ENCODE measurements around the gene C10orf88. TPM values are rescaled to one million over a fixed set of nuclear protein-coding genes. Genes with fewer than 3 reads are reported as not detected.
A peak's percentile ranks its signal among the peaks of the same experiment; 100 is the strongest.

The C10orf88 gene
- total and polyA plus RNA-seq, 2 of the 13 experiments (the other 11 are each of a cell fraction or from before 2014, with no cell fraction given): 4.6 to 11.8 TPM

DNA sequence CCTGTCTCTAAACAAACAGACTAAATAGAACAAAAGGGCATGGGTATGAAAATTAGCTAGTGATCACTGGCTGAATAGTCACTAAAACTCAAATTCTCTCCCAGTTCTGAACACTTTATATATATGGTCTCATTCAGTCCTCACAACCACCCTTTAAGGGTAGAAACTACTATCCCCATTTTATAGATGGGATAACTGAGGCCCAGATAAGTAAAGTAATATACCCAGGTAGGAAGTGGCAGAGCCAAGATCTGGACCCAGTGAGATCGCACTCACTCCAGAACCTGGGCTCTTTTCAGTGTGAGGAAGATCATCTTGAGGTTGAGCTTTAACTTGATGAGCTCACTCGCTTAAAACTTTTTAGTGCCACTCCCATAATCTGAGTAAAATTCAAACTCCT is 30.7 kb upstream of the C10orf88 start:
- POLR2A ChIA-PET: interaction anchor here (6.4 kb wide), 1 partner anchor 23 kb away, joined by 37 read pairs; the partner anchor contains the start of genes ACADSB and IKZF5
- H3K9ac ChIP-seq (ENCODE audit: insufficient read depth, low read depth, low read length): no peak overlapping the region
- no peaks in the 10 kb centered on the region for H3K79me2 ChIP-seq (ENCODE audit: insufficient read depth, low read length)
- peaks cover 20% of the 10 kb centered on the region for H3K4me1 ChIP-seq (ENCODE audit: insufficient read depth, low read length)
- no peaks in the 10 kb centered on the region for H3K9me3 ChIP-seq (ENCODE audit: low read length)
- CTCF ChIA-PET (ENCODE audit: low intra/inter-chr PET ratio, low total read pairs): no interaction called here
- peak; percentile 62; the same call in 1 of the 2 replicates for TF ChIP-seq ZNF629 (CRISPR knock-in tag; conservative IDR thresholded peaks at IDR 0.05)
- TF ChIP-seq SUZ12 (IDR thresholded peaks at IDR 0.05; ENCODE audit: low read depth, low read length): no peak
- H3K4me3 ChIP-seq (replicated peaks in 1 of 3; ENCODE audit: insufficient read depth in 1 of 3, low read depth in 2 of 3, low read length in 3 of 3): no peak overlapping the region
- H2AFZ ChIP-seq (ENCODE audit: low read length): no peak overlapping the region
- H3K27me3 ChIP-seq (ENCODE audit: control insufficient read depth in 1 of 2, insufficient read depth in 2 of 2, low read length in 2 of 2): no peaks in the 10 kb centered on the region; a peak in 1 of 5 replicates
- H4K20me1 ChIP-seq (ENCODE audit: insufficient read depth, low read length): no peaks in the 10 kb centered on the region
- ATAC-seq (no peak), FAIRE-seq (no peak), DNase-seq (ENCODE audit: low spot score) (no peak)
- H3K36me3 ChIP-seq (replicated peaks in 1 of 2; ENCODE audit: control insufficient read depth in 1 of 2, insufficient read depth in 2 of 2, low read length in 2 of 2): peaks cover 1 to 24% of the 10 kb centered on the region in 2 experiments; a peak in 2 of 5 replicates
- intact Hi-C loops (cut with micrococcal nuclease; ENCODE audit: unreplicated experiment): no loop called here
- no peak overlapping the region for H3K27ac ChIP-seq (ENCODE audit: extremely low read length, insufficient read depth, low read length)
- no peak overlapping the region for H3K4me2 ChIP-seq (ENCODE audit: low read depth, low read length)
- 96% methylated on average over 2 of the region's 2 CpGs for WGBS (ENCODE audit: low lambda C conversion rate)
- in situ Hi-C loops (cut with HindIII; ENCODE audit: extremely low pct_ligation_motif_present, low pct_unique_long_range_greater_than_20kb): no loop called here
- no TSS peak for BruUV-seq (replicated peaks)

DNA sequence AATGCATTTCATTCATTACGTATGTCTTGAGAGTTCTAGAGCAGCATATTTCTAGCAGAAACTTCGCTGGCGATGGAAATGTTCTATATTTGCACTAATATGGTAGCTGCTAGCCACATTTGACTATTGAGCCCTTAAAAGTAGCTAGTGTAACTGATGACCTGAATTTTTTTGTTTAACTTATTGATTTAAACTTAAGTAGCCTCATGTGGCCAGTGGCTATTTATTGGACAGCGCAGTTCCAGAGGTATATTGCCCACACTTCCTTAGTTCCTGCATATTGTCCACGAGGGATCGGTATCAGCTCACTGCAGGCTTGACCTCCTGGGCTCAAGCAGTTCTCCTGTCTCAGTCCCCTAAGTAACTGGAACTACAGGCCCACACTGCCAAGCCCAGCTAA is 29.9 kb upstream of the C10orf88 start:
- Histone ChIP-seq H3K79me2 (ENCODE audit: insufficient read depth, low read length) (no peaks in the 10 kb centered on the region), H3K36me3 (replicated peaks in 1 of 2; ENCODE audit: control insufficient read depth in 1 of 2, insufficient read depth in 2 of 2, low read length in 2 of 2) (peaks cover 1 to 24% of the 10 kb centered on the region in 2 experiments; a peak in 2 of 5 replicates), H3K4me2 (ENCODE audit: low read depth, low read length) (no peak overlapping the region), H3K9me3 (ENCODE audit: low read length) (no peaks in the 10 kb centered on the region), H2AFZ (ENCODE audit: low read length) (no peak overlapping the region), H3K9ac (ENCODE audit: insufficient read depth, low read depth, low read length) (no peak overlapping the region), H3K4me1 (ENCODE audit: insufficient read depth, low read length) (peaks cover 27% of the 10 kb centered on the region), H4K20me1 (ENCODE audit: insufficient read depth, low read length) (no peaks in the 10 kb centered on the region), H3K27ac (ENCODE audit: extremely low read length, insufficient read depth, low read length) (no peak overlapping the region), H3K27me3 (ENCODE audit: control insufficient read depth in 1 of 2, insufficient read depth in 2 of 2, low read length in 2 of 2) (no peaks in the 10 kb centered on the region; a peak in 1 of 5 replicates), H3K4me3 (replicated peaks in 1 of 3; ENCODE audit: insufficient read depth in 1 of 3, low read depth in 2 of 3, low read length in 3 of 3) (no peak overlapping the region)
- POLR2A ChIA-PET: interaction anchor here (6.4 kb wide), 1 partner anchor 24 kb away, joined by 37 read pairs; the partner anchor contains the start of genes ACADSB and IKZF5
- 98% methylated on average over 6 of the region's 6 CpGs for WGBS (ENCODE audit: low lambda C conversion rate)
- no peak for TF ChIP-seq ZFP82 (CRISPR knock-in tag; IDR thresholded peaks at IDR 0.05; ENCODE audit: borderline replicate concordance)
- no peak for TF ChIP-seq LCORL (IDR thresholded peaks at IDR 0.05)
- no peak for TF ChIP-seq LCORL (CRISPR knock-in tag; IDR thresholded peaks at IDR 0.05)
- no peak for TF ChIP-seq ZNF724P (CRISPR knock-in tag; IDR thresholded peaks at IDR 0.05; ENCODE audit: borderline replicate concordance)
- TF ChIP-seq, protein P1, sequence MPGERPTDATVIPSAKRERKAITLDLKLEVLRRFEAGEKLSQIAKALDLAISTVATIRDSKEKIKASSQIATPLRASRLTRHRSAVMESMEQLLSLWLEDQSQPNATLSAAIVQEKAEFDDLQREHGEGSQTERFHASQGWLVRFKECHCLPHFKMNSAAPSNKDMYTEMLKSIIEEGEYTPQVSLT (CRISPR knock-in tag; IDR thresholded peaks at IDR 0.05; ENCODE audit: borderline replicate concordance, low read depth): no peak
- no peak for TF ChIP-seq RFXANK (CRISPR knock-in tag; IDR thresholded peaks at IDR 0.05)
- TF ChIP-seq, protein P2, sequence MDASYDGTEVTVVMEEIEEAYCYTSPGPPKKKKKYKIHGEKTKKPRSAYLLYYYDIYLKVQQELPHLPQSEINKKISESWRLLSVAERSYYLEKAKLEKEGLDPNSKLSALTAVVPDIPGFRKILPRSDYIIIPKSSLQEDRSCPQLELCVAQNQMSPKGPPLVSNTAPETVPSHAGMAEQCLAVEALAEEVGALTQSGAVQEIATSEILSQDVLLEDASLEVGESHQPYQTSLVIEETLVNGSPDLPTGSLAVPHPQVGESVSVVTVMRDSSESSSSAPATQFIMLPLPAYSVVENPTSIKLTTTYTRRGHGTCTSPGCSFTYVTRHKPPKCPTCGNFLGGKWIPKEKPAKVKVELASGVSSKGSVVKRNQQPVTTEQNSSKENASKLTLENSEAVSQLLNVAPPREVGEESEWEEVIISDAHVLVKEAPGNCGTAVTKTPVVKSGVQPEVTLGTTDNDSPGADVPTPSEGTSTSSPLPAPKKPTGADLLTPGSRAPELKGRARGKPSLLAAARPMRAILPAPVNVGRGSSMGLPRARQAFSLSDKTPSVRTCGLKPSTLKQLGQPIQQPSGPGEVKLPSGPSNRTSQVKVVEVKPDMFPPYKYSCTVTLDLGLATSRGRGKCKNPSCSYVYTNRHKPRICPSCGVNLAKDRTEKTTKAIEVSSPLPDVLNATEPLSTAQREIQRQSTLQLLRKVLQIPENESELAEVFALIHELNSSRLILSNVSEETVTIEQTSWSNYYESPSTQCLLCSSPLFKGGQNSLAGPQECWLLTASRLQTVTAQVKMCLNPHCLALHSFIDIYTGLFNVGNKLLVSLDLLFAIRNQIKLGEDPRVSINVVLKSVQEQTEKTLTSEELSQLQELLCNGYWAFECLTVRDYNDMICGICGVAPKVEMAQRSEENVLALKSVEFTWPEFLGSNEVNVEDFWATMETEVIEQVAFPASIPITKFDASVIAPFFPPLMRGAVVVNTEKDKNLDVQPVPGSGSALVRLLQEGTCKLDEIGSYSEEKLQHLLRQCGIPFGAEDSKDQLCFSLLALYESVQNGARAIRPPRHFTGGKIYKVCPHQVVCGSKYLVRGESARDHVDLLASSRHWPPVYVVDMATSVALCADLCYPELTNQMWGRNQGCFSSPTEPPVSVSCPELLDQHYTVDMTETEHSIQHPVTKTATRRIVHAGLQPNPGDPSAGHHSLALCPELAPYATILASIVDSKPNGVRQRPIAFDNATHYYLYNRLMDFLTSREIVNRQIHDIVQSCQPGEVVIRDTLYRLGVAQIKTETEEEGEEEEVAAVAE (CRISPR knock-in tag; IDR thresholded peaks at IDR 0.05; ENCODE audit: borderline replicate concordance): no peak
- BruUV-seq (replicated peaks): no TSS peak
- in situ Hi-C loops (cut with HindIII; ENCODE audit: extremely low pct_ligation_motif_present, low pct_unique_long_range_greater_than_20kb) (no loop called here), intact Hi-C loops (cut with micrococcal nuclease; ENCODE audit: unreplicated experiment) (no loop called here)
- FAIRE-seq: no peak
- CTCF ChIA-PET (ENCODE audit: low intra/inter-chr PET ratio, low total read pairs): no interaction called here
- DNase-seq (ENCODE audit: low spot score): no peak
- ATAC-seq: no peak

Data from HepG2 (cell line).